ENCODE results near the gene STMP1.

DNA sequence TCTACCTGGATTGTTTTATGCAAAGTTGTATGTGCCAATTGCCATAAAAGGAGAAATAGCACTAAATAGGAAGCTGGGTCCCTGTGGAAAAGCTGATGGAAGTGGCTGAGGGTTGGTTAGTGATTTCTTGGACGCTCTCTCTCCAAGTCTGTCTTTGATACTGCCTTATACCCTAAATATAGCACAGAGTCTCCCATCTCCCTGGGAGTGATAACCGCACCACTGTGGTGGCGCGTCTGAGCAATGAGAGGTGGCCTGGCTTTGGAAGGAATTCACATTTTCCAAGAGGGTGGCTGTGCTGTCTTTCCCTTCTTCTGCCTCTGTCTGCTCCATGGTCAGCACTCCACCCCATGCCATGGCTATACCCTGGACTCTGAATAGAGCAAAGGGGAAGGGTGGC lies 31.2 kb downstream of the STMP1 start:
- TF ChIP-seq POLR2AphosphoS5 (IDR thresholded peaks at IDR 0.05; ENCODE audit: borderline replicate concordance, low read depth, low read length) (no peak), EZH2 (IDR thresholded peaks at IDR 0.05) (no peak), FOXP2 (optimal IDR thresholded peaks at IDR 0.05; ENCODE audit: control extremely low read depth, extremely low read length, insufficient read depth) (no peak)
